Astrocyte of the cerebellum (primary cell): ENCODE results near the gene ZBTB46.

Experiments used
- DNase-seq: peaks from one replicate; pipeline ENCODE4 v3.0.0-alpha.2; 2011; ENCODE audit warnings: low read depth
- H3K4me3 ChIP-seq: 2 replicates; pipeline ENCODE4 v1.5.1; 2011; ENCODE audit warnings: mild to moderate bottlenecking, low read depth, low read length, moderate library complexity
- in situ Hi-C: cut with HindIII; loops from 2 replicates; pipeline ENCODE4 v1.10.0; 2017; ENCODE audit warnings: low sequenced_read_pairs
- TF ChIP-seq, protein P1 (sequence below): IDR thresholded peaks from 2 replicates; pipeline ENCODE4 v1.5.1; 2012; ENCODE audit warnings: low read length, low read depth, moderate library complexity, mild to moderate bottlenecking; ENCODE audit errors: missing control alignments

Gene ZBTB46

GRCh38 chr20:63718996-63719395 is 112.1 kb downstream of the ZBTB46 start:
- TF ChIP-seq, protein P1, sequence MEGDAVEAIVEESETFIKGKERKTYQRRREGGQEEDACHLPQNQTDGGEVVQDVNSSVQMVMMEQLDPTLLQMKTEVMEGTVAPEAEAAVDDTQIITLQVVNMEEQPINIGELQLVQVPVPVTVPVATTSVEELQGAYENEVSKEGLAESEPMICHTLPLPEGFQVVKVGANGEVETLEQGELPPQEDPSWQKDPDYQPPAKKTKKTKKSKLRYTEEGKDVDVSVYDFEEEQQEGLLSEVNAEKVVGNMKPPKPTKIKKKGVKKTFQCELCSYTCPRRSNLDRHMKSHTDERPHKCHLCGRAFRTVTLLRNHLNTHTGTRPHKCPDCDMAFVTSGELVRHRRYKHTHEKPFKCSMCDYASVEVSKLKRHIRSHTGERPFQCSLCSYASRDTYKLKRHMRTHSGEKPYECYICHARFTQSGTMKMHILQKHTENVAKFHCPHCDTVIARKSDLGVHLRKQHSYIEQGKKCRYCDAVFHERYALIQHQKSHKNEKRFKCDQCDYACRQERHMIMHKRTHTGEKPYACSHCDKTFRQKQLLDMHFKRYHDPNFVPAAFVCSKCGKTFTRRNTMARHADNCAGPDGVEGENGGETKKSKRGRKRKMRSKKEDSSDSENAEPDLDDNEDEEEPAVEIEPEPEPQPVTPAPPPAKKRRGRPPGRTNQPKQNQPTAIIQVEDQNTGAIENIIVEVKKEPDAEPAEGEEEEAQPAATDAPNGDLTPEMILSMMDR, result no peak
- in situ Hi-C loops, result no loop called here
- no peak for DNase-seq
- no peak overlapping the region for H3K4me3 ChIP-seq

DNA sequence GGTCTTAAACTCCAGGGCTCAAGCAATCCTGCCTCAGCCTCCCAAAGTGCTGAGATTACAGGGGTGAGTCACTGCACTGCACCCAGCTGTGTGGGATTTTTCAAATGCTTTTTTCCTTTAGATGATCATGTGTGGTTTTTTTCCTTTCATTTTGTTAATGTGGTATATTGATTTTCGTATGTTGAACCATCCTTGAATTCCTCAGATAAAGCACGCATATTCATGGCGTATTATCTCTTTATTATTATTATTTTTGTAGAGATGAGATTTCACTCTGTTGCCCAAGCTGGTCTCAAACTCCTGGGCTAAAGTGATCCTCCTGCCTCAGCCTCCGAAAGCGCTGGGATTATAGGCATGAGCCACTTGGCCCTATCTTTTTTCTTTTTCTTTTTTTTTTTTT is 116.2 kb downstream of the ZBTB46 start:
- in situ Hi-C loops, result no loop called here
- H3K4me3 ChIP-seq, result no peak overlapping the region
- TF ChIP-seq, protein P1, result no peak
- DNase-seq, result no peak

DNA sequence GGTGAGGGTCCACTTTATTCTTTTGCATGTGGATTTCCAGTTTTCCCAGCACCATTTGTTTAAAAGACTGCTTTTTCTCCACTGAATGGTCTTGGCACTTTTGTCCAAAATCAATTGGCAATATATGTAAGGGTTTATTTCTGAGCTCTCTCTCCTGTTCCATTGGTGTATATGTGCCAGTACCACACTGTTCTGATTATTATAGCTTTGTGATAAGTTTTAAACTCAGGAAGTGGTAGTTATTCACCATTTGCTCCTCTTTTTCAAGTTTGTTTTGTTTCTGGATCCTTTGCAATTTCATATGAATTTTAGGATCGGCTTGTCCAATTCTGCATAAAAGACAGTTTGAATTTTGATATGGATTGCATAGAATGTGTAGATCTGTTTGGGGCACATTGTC is 118.9 kb downstream of the ZBTB46 start:
- TF ChIP-seq, protein P1, result no peak
- in situ Hi-C loops, result no loop called here
- no peak for DNase-seq
- H3K4me3 ChIP-seq, result no peak overlapping the region

DNA sequence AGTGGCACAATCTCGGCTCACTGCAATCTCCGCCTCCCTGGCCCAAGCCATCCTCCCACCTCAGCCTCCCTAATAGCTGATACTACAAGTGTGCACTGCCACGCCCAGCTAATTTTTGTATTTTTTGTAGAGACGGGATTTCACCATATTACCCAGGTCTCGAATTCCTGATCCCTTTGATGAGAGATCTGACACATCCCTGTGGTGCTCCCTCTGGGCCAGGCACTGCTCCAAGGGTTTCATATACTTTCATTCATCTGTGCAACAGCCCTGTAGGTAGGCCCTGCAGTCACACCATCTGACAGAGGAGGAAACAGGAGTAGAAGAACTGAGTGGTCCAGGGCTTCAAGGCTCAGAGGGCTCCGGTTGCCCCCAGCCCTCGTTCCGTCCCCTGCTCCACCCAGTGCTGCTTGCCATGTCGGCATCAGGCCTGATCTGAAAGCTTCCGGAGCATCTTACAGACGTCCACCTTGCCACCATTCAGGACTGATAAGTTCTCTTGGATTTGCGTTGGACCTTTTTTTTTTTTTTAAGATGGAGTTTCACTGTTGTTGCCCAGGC is 119.9 kb downstream of the ZBTB46 start:
- H3K4me3 ChIP-seq, result no peak overlapping the region
- DNase-seq, result no peak
- in situ Hi-C loops, result no loop called here
- TF ChIP-seq, protein P1, result no peak

DNA sequence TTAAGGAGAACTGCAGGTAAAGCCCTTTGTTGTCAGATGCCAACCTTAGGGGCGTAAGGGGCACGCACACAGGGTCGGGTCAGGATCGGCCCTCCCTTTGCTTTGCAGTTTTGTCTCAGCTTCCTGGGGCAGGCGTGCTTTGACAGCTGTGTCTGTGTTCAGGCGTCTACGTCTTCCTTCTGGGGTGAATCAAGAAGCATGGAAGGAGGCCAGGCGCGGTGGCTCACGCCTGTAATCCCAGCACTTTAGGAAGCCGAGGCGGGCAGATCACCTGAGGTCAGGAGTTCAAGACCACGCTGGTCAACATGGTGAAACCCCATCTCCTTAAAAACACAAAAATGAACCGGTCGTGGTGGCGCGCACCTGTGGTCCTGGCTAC is 121.9 kb downstream of the ZBTB46 start:
- TF ChIP-seq, protein P1, result no peak
- H3K4me3 ChIP-seq, result peak overlapping the region; percentile 83
- no peak for DNase-seq
- in situ Hi-C loops, result no loop called here

- H3K4me3 ChIP-seq, result peak overlapping the region; percentile 83
- in situ Hi-C loops, result no loop called here
- no peak for DNase-seq
- TF ChIP-seq, protein P1, result no peak
Observed at GRCh38 chr20:63708301-63709148, 122.5 kb downstream of the ZBTB46 start.
